Peyer's patch (tissue), 4 donors: Measurements from ENCODE around the gene MAML3. TPM values are rescaled to one million over a fixed set of nuclear protein-coding genes. Genes with fewer than 3 reads are reported as not detected.

Experiments used
- DNase-seq, 3 donors: peaks; one replicate each; pipeline ENCODE4 v3.0.0-alpha.2; 2017 to 2019
- H3K27ac ChIP-seq, 4 donors: fragments of 200-600 bp; sonication (generic); one replicate each; pipeline ENCODE4 v1.5.1; 2016 to 2019
- H3K27me3 ChIP-seq, 2 donors: fragments of 200-600 bp; sonication (generic); one replicate each; pipeline ENCODE4 v1.5.1; 2019
- H3K36me3 ChIP-seq, 3 donors: fragments of 200-600 bp; sonication (generic); one replicate each; pipeline ENCODE4 v1.5.1; 2016 to 2019
- H3K4me1 ChIP-seq, 4 donors: fragments of 200-600 bp; sonication (generic); one replicate each; pipeline ENCODE4 v1.5.1; 2016 to 2019
- H3K4me3 ChIP-seq, 4 donors: fragments of 200-600 bp; sonication (generic); 1 replicate in 3 of 4; 2 replicates in 1 of 4; pipeline ENCODE4 v1.5.1; 2016 to 2019; ENCODE audit warnings: mild to moderate bottlenecking in 1 of 4
- H3K9me3 ChIP-seq, 4 donors: fragments of 200-600 bp; sonication (generic); one replicate each; pipeline ENCODE4 v1.5.1; 2016 to 2019; ENCODE audit warnings: mild to moderate bottlenecking in 1 of 4
- CTCF ChIP-seq, 6 experiments: fragments of 450-650 bp in 4 of 6; fragments of 200-600 bp in 2 of 6; sonication (generic) in 1 of 6; IDR thresholded peaks; one replicate each; pipeline ENCODE4 v1.5.1; 2017 to 2019; ENCODE audit warnings: antibody characterized with exemption in 6 of 6, mild to moderate bottlenecking in 3 of 6, moderate library complexity in 1 of 6
- POLR2A ChIP-seq, 2 donors: fragments of 450-650 bp; IDR thresholded peaks; one replicate each; pipeline ENCODE4 v1.5.1; 2017; ENCODE audit warnings: antibody characterized with exemption in 2 of 2, mild to moderate bottlenecking in 2 of 2, moderate library complexity in 2 of 2
- total RNA-seq, 4 donors: library from RNA; depleted of rRNA; stranded (reverse); fragments of >200 nt; gene quantifications; one replicate each; pipeline ENCODE4 v1.1.0, GENCODE V29; 2016

MAML3 gene
- total RNA-seq, 4 donors from 2014 or later: 6.5 to 44.6 (median 22.1) TPM

GRCh38 chr4:140151699-140152012 lies 2.3 kb downstream of the MAML3 start:
- Histone ChIP-seq H3K27ac (peak overlapping the region; percentile 88 to 99 (median 94)), H3K9me3 (no peaks in the 10 kb centered on the region), H3K4me3 (peak overlapping the region; percentile 52 to 97 (median 69)), H3K27me3 (no peaks in the 10 kb centered on the region), H3K36me3 (no peaks in the 10 kb centered on the region), H3K4me1 (peaks cover 0 to 5% (median 0%) of the 10 kb centered on the region in 4 donors)
- TF ChIP-seq POLR2A (IDR thresholded peaks at IDR 0.05): no peak
- peak in 2 of 3 donors; percentile 67 to 92 for DNase-seq

GRCh38 chr4:140150886-140151698 lies 2.9 kb downstream of the MAML3 start:
- no peak for TF ChIP-seq CTCF (IDR thresholded peaks at IDR 0.05)
- peak; percentile 18 to 45 for TF ChIP-seq POLR2A (IDR thresholded peaks at IDR 0.05)
- no peaks in the 10 kb centered on the region for H3K27me3 ChIP-seq
- H3K36me3 ChIP-seq: no peaks in the 10 kb centered on the region
- H3K4me3 ChIP-seq: peak overlapping the region; percentile 52 to 97 (median 69)
- no peaks in the 10 kb centered on the region for H3K9me3 ChIP-seq
- peak; percentile 39 to 89 (median 87) for DNase-seq
- peak overlapping the region; percentile 88 to 99 (median 94) for H3K27ac ChIP-seq
- peaks cover 0 to 5% (median 0%) of the 10 kb centered on the region in 4 donors for H3K4me1 ChIP-seq

GRCh38 chr4:140150636-140150885 lies 3.4 kb downstream of the MAML3 start:
- Histone ChIP-seq H3K4me3 (peak overlapping the region; percentile 52 to 97 (median 69)), H3K36me3 (no peaks in the 10 kb centered on the region), H3K27me3 (no peaks in the 10 kb centered on the region), H3K27ac (peak overlapping the region; percentile 88 to 99 (median 94)), H3K4me1 (peaks cover 0 to 5% (median 0%) of the 10 kb centered on the region in 4 donors), H3K9me3 (no peaks in the 10 kb centered on the region)
- DNase-seq: peak in 2 of 3 donors; percentile 68 to 91
- TF ChIP-seq POLR2A (IDR thresholded peaks at IDR 0.05): no peak
- no peak for TF ChIP-seq CTCF (IDR thresholded peaks at IDR 0.05)

- TF ChIP-seq POLR2A (IDR thresholded peaks at IDR 0.05) (no peak), CTCF (IDR thresholded peaks at IDR 0.05) (peak in 3 of 6 experiments; percentile 17 to 36 (median 33))
- Histone ChIP-seq H3K4me3 (peak overlapping the region; percentile 52 to 97 (median 69)), H3K27me3 (no peaks in the 10 kb centered on the region), H3K36me3 (no peaks in the 10 kb centered on the region), H3K27ac (peak overlapping the region; percentile 88 to 99 (median 94)), H3K9me3 (no peaks in the 10 kb centered on the region), H3K4me1 (peaks cover 0 to 5% (median 0%) of the 10 kb centered on the region in 4 donors)
- peak; percentile 68 to 88 (median 80) for DNase-seq
Measured at GRCh38 chr4:140149846-140150635, 3.9 kb downstream of the MAML3 start.

- Histone ChIP-seq H3K4me1 (peaks cover 0 to 10% (median 0%) of the 10 kb centered on the region in 4 donors), H3K27ac (no peak overlapping the region), H3K36me3 (no peaks in the 10 kb centered on the region), H3K27me3 (no peaks in the 10 kb centered on the region), H3K9me3 (no peaks in the 10 kb centered on the region), H3K4me3 (no peak overlapping the region)
- no peak for DNase-seq
- TF ChIP-seq POLR2A (IDR thresholded peaks at IDR 0.05): no peak
- no peak for TF ChIP-seq CTCF (IDR thresholded peaks at IDR 0.05)
Measured at GRCh38 chr4:140144050-140144449, 9.9 kb downstream of the MAML3 start.
